HepG2 (cell line): ENCODE results near the gene SPARC. TPM values are rescaled to one million over a fixed set of nuclear protein-coding genes. Genes with fewer than 3 reads are reported as not detected.

Experiments used
- ATAC-seq: fragments of 200-7000 bp; cut with Tn5 transposase; 3 replicates; pipeline ENCODE4 v1.9.1; 2020; ENCODE audit warnings: mild to moderate bottlenecking, moderate library complexity
- BruUV-seq: library from RNA; stranded (reverse); fragments of 400-500 nt; replicated peaks from 2 replicates; lab custom pipeline; 2021; lab: Mats Ljungman, UMichigan
- CTCF ChIA-PET: fragments of 300-600 bp; formaldehyde crosslinking; extraction: SDS; loops from one replicate; lab custom pipeline; 2021; ENCODE audit warnings: low total read pairs, inconsistent platforms, low intra/inter-chr PET ratio; lab: Yijun Ruan, JAX
- POLR2A ChIA-PET: fragments of 350-600 bp; sonication (Branson Sonifier 250); formaldehyde crosslinking; loops from one replicate; lab custom pipeline; 2020; ENCODE audit warnings: antibody characterized with exemption, inconsistent platforms; lab: Yijun Ruan, JAX
- DNase-seq: peaks from one replicate; pipeline ENCODE4 v3.0.0-alpha.2; 2015; ENCODE audit warnings: low spot score
- FAIRE-seq: peaks from 3 replicates; lab custom pipeline; 2011; peaks lifted over from hg19 to GRCh38; lab: Jason Lieb, UNC
- H2AFZ ChIP-seq: one replicate; pipeline ENCODE4 v1.6.1; 2011; ENCODE audit warnings: low read length, inconsistent platforms
- H3K27ac ChIP-seq: fragments of 300-600 bp; 3 replicates; pipeline ENCODE4 v1.8.0; 2011; ENCODE audit warnings: mixed run types, mild to moderate bottlenecking, mixed read lengths, low read length, inconsistent platforms; ENCODE audit not compliant: insufficient read depth; ENCODE audit errors: extremely low read length
- H3K27me3 ChIP-seq, 2 experiments: fragments of 200-600 bp in 1 of 2; 2 replicates in 1 of 2; 3 replicates in 1 of 2; pipeline versions ENCODE4 v1.6.0 to v1.8.0; 2011; ENCODE audit warnings: low read length in 2 of 2, mild to moderate bottlenecking in 2 of 2, moderate library complexity in 2 of 2, inconsistent platforms in 1 of 2; ENCODE audit not compliant: insufficient read depth in 2 of 2, control insufficient read depth in 1 of 2
- H3K36me3 ChIP-seq, 2 experiments: fragments of 200-600 bp in 1 of 2; replicated peaks in 1 of 2; 2 replicates in 1 of 2; 3 replicates in 1 of 2; pipeline versions ENCODE4 v1.5.1 to v1.8.0; 2011; ENCODE audit warnings: low read length in 2 of 2, inconsistent platforms in 1 of 2; ENCODE audit not compliant: insufficient read depth in 2 of 2, control insufficient read depth in 1 of 2
- H3K4me1 ChIP-seq: 2 replicates; pipeline ENCODE4 v1.5.1; 2012; ENCODE audit warnings: low read length, inconsistent platforms; ENCODE audit not compliant: insufficient read depth
- H3K4me2 ChIP-seq: 2 replicates; pipeline ENCODE4 v1.6.0; 2011; ENCODE audit warnings: low read depth, low read length, inconsistent platforms
- H3K4me3 ChIP-seq, 3 experiments: fragments of 200-600 bp in 1 of 3; sonication (generic), shearing (Covaris generic) in 1 of 3; replicated peaks in 1 of 3; 2 replicates each; pipeline ENCODE4 v1.5.1; 2011 to 2016; ENCODE audit warnings: low read length in 3 of 3, inconsistent platforms in 2 of 3, low read depth in 2 of 3, mild to moderate bottlenecking in 2 of 3, control low read depth in 1 of 3, mixed read lengths in 1 of 3; ENCODE audit not compliant: insufficient read depth in 1 of 3
- H3K79me2 ChIP-seq: one replicate; pipeline ENCODE4 v1.6.1; 2011; ENCODE audit warnings: low read length, inconsistent platforms; ENCODE audit not compliant: insufficient read depth
- H3K9ac ChIP-seq: 2 replicates; pipeline ENCODE4 v1.6.0; 2011; ENCODE audit warnings: mild to moderate bottlenecking, low read depth, low read length, inconsistent platforms; ENCODE audit not compliant: insufficient read depth
- H3K9me3 ChIP-seq: 2 replicates; pipeline ENCODE4 v1.5.1; 2012; ENCODE audit warnings: mild to moderate bottlenecking, low read length
- H4K20me1 ChIP-seq: 2 replicates; pipeline ENCODE4 v1.6.0; 2011; ENCODE audit warnings: inconsistent platforms, mild to moderate bottlenecking, low read length, moderate library complexity; ENCODE audit not compliant: insufficient read depth
- ATAD3A ChIP-seq: sonication (generic); formaldehyde crosslinking; IDR thresholded peaks from 2 replicates; pipeline ENCODE4 v1.4.0; 2020; ENCODE audit warnings: missing genetic modification reagents
- BATF2 ChIP-seq: sonication (generic); formaldehyde crosslinking; IDR thresholded peaks from 2 replicates; pipeline ENCODE4 v1.8.0; 2022; ENCODE audit warnings: mild to moderate bottlenecking, missing genetic modification reagents, moderate library complexity
- CC2D1A ChIP-seq: sonication (generic); formaldehyde crosslinking; IDR thresholded peaks from 2 replicates; pipeline ENCODE4 v1.8.1; 2023; ENCODE audit warnings: mild to moderate bottlenecking, missing genetic modification reagents
- CHCHD3 ChIP-seq: sonication (generic); formaldehyde crosslinking; IDR thresholded peaks from 2 replicates; pipeline ENCODE4 v1.8.0; 2022; ENCODE audit warnings: mild to moderate bottlenecking, missing genetic modification reagents, moderate library complexity
- DNMT3B ChIP-seq: conservative IDR thresholded peaks from 2 replicates; pipeline ENCODE4 v1.6.1; 2016; ENCODE audit warnings: missing biosample characterization, control low read depth
- FLYWCH1 ChIP-seq: sonication (generic); formaldehyde crosslinking; IDR thresholded peaks from 2 replicates; pipeline ENCODE4 v1.8.1; 2023; ENCODE audit warnings: mild to moderate bottlenecking, missing genetic modification reagents
- FOXA1 ChIP-seq, 2 experiments: fragments of 450-650 bp in 1 of 2; sonication (generic) in 1 of 2; formaldehyde crosslinking in 1 of 2; IDR thresholded peaks; 2 replicates each; pipeline versions ENCODE4 v1.4.0 to v1.6.1; 2016 to 2020; ENCODE audit warnings: missing genetic modification reagents in 1 of 2
- NR3C1 ChIP-seq: sonication (generic); formaldehyde crosslinking; IDR thresholded peaks from 2 replicates; pipeline ENCODE4 v1.4.0; 2020; ENCODE audit warnings: missing genetic modification reagents
- REL ChIP-seq: sonication (generic); formaldehyde crosslinking; conservative IDR thresholded peaks from 2 replicates; pipeline ENCODE4 v1.8.0; 2022; ENCODE audit warnings: mild to moderate bottlenecking, missing genetic modification reagents, moderate library complexity
- UBTF ChIP-seq: sonication (generic); formaldehyde crosslinking; IDR thresholded peaks from 2 replicates; pipeline ENCODE4 v1.4.0; 2020; ENCODE audit warnings: mild to moderate bottlenecking, missing genetic modification reagents
- ZBTB25 ChIP-seq: IDR thresholded peaks from 2 replicates; pipeline ENCODE4 v1.6.1; 2018; ENCODE audit warnings: missing genetic modification reagents
- ZNF251 ChIP-seq: sonication (generic); formaldehyde crosslinking; IDR thresholded peaks from 2 replicates; pipeline ENCODE4 v1.9.0; 2021; ENCODE audit warnings: mild to moderate bottlenecking, missing genetic modification reagents
- ZNF510 ChIP-seq: sonication (generic); formaldehyde crosslinking; IDR thresholded peaks from 2 replicates; pipeline ENCODE4 v1.4.0; 2020; ENCODE audit warnings: low read depth, mild to moderate bottlenecking, missing genetic modification reagents
- ZNF614 ChIP-seq: IDR thresholded peaks from 2 replicates; pipeline ENCODE4 v1.6.1; 2018; ENCODE audit warnings: missing biosample characterization, missing genetic modification reagents, inconsistent platforms, borderline replicate concordance
- ZNF615 ChIP-seq: sonication (generic); formaldehyde crosslinking; IDR thresholded peaks from 2 replicates; pipeline ENCODE4 v1.5.0; 2020; ENCODE audit warnings: mild to moderate bottlenecking, missing genetic modification reagents, borderline replicate concordance
- ZNF674 ChIP-seq: sonication (generic); formaldehyde crosslinking; IDR thresholded peaks from 2 replicates; pipeline ENCODE4 v1.5.0; 2020; ENCODE audit warnings: low read depth, mild to moderate bottlenecking, missing genetic modification reagents
- WGBS: methylation state at CpG from one replicate; pipeline ENCODE4 v1.1.6; 2017; ENCODE audit warnings: low lambda C conversion rate; 5-methylcytosine and 5-hydroxymethylcytosine counted together
- in situ Hi-C: cut with HindIII; loops from 2 replicates; pipeline ENCODE4 v1.10.0; 2017; ENCODE audit warnings: low pct_unique_long_range_greater_than_20kb; ENCODE audit not compliant: extremely low pct_ligation_motif_present
- intact Hi-C: fragments of 100-400 bp; cut with micrococcal nuclease; formaldehyde crosslinking; loops from one replicate; pipeline ENCODE4 v1.10.0; 2022; ENCODE audit not compliant: unreplicated experiment
- polyA plus RNA-seq, 8 experiments: library from polyadenylated mRNA; depleted of rRNA in 3 of 8; stranded (reverse) in 7 of 8; unstranded in 1 of 8; fragments of >200 nt; fragmentation: Illumina TruSeq in 4 of 8; extraction: Trizol in 4 of 8; gene quantifications; 2 replicates each; pipeline versions ENCODE4 v1.2.1 to v1.2.3, GENCODE V29; 2011 to 2016; ENCODE audit warnings: low read depth in 4 of 8, missing spikeins in 1 of 8, mixed read lengths in 1 of 8; ENCODE audit not compliant: insufficient read depth in 1 of 8
- total RNA-seq, 5 experiments: library from RNA; depleted of rRNA; stranded (reverse); fragments of >200 nt; fragmentation: Illumina TruSeq; extraction: Trizol; gene quantifications; 2 replicates each; pipeline ENCODE4 v1.2.3, GENCODE V29; 2016; ENCODE audit warnings: low read depth in 1 of 5

The SPARC gene
- total and polyA plus RNA-seq, 2 of the 13 experiments (the other 11 are each of a cell fraction or from before 2014, with no cell fraction given): 76.7 to 192 TPM

- no peak for TF ChIP-seq ZNF251 (CRISPR knock-in tag)
- no peak for TF ChIP-seq NR3C1 (CRISPR knock-in tag)
- no peak for TF ChIP-seq REL (CRISPR knock-in tag)
- no peak for TF ChIP-seq ZBTB25 (CRISPR knock-in tag)
- no peak for TF ChIP-seq ZNF674
- TF ChIP-seq ZNF615: no peak
- no peak for TF ChIP-seq ATAD3A
- TF ChIP-seq DNMT3B (CRISPR knock-in tag): no peak
- no peak for TF ChIP-seq CC2D1A (CRISPR knock-in tag)
- no peak for TF ChIP-seq CHCHD3 (CRISPR knock-in tag)
- no peak for TF ChIP-seq ZNF614 (CRISPR knock-in tag)
- no peak for TF ChIP-seq FOXA1 (IDR thresholded peaks at IDR 0.05)
- TF ChIP-seq FOXA1 (CRISPR knock-in tag; IDR thresholded peaks at IDR 0.05): no peak
- TF ChIP-seq ZNF510: no peak
- no peak for TF ChIP-seq FLYWCH1 (CRISPR knock-in tag)
- TF ChIP-seq BATF2 (CRISPR knock-in tag): no peak
- TF ChIP-seq UBTF (CRISPR knock-in tag): no peak
- Histone ChIP-seq H3K4me3 (no peak overlapping the region), H3K9me3 (no peaks in the 10 kb centered on the region), H3K4me1 (peaks cover 64% of the 10 kb centered on the region), H3K27ac (no peak overlapping the region), H2AFZ (no peak overlapping the region), H3K9ac (no peak overlapping the region), H4K20me1 (no peaks in the 10 kb centered on the region), H3K79me2 (no peaks in the 10 kb centered on the region), H3K36me3 (no peaks in the 10 kb centered on the region), H3K27me3 (no peaks in the 10 kb centered on the region; a peak in 1 of 5 replicates), H3K4me2 (no peak overlapping the region)
- ChIA-PET POLR2A (no interaction called here), CTCF (no interaction called here)
- ATAC-seq (no peak), DNase-seq (no peak), FAIRE-seq (no peak)
- 62% methylated on average over 3 of the region's 3 CpGs for WGBS
- no TSS peak for BruUV-seq
- in situ Hi-C loops (no loop called here), intact Hi-C loops (no loop called here)
Observed at GRCh38 chr5:151692312-151692711, 5.6 kb upstream of the SPARC start.
